HG03558 (cell line): ENCODE measurements around the gene B3GALT5.

Source experiments
- ATAC-seq: cut with Tn5 transposase; IDR thresholded peaks from one replicate; pipeline ENCODE4 v1.9.1; 2021; ENCODE audit warnings: moderate number of reproducible peaks; ENCODE audit not compliant: unreplicated experiment; ENCODE audit errors: extremely low read depth

The B3GALT5 gene

DNA sequence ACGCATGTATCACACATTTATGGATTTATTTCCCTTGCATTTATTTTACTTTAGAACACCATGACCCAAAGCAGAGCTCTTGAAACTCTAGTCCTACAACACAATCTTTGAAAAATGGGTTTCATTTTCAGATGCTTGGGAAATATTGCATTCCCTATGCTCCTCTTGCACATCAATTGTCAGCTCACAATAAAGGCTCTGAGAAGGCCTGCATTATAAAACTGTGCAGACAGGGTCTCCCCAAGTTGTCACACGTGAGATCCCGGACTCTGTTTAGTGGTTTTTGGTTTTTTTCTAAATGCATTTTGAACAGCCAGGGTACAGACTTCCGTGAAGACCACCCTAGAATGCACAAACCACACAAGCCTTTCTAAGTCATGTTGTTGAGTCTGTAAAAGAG, 9.9 kb upstream of the B3GALT5 start:
- no peak for ATAC-seq

DNA sequence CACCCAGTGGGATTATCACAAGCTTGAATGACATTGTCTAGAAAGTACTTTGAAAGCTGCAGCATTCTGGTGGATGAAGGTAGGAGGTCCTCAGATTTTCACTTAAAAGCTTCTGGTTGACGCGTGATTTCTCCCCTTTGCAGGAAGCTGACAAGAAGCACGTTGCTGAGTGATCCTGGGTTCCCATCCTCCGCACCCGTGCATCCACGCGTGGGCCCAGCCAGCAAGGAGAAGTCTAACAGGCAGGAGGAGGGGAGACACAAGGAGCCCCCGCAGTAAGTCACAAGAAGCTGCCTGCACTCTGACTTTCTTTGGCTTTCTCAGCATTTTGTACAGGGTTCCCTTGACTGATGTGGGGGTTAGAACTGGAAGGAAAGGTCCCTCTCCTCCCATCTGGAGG, 7.8 kb upstream of the B3GALT5 start:
- ATAC-seq: no peak

DNA sequence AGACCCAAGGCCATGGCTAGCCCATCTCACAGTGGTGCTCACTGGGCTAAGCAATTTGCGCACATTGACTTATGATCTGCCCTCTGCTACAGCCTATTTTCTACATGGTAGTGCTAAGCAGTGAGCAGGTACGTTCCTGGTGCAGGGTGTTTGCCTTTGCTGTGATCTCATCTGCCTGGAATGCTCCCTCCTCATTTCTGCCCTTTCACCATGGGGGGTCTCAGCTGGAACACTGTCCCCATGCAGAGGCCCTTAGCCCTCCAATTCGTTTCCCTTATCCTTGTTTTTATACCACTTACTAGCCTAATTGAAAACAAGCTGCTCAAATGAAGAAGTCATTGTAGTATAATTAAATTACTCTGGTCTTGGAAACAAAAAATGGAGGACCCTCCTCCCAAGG, 2.0 kb upstream of the B3GALT5 start:
- no peak for ATAC-seq

DNA sequence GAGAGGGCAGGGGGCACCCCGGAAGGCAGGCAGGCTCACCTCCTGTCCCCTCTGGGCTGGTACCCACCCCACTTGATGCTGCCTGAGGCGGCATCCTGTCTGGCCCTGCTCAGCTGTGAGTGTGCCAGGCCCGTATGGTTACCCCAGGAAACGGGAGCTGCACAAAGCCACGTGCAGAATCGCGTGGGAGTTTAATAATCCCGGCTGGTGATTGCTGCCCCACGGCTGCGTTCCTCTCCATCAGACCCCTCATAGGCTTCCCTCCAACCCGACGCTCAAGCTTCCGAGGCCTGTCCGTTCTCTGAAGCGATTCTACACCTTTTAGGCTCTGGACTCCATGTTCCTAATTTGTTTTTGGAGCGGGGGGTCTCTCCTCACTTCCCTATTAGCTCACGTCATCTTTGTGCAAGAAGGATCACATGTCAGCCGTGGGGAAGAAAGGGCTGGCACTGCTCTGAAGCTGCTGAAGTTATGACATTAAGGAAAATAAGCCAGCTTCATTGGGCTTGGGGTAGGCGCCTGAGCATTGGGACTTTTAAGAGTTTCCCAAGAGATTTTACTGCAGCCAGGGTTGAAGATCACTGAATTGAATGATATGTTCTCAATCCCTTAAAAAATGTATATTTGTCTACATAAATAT, 1.1 kb upstream of the B3GALT5 start:
- ATAC-seq: no peak

DNA sequence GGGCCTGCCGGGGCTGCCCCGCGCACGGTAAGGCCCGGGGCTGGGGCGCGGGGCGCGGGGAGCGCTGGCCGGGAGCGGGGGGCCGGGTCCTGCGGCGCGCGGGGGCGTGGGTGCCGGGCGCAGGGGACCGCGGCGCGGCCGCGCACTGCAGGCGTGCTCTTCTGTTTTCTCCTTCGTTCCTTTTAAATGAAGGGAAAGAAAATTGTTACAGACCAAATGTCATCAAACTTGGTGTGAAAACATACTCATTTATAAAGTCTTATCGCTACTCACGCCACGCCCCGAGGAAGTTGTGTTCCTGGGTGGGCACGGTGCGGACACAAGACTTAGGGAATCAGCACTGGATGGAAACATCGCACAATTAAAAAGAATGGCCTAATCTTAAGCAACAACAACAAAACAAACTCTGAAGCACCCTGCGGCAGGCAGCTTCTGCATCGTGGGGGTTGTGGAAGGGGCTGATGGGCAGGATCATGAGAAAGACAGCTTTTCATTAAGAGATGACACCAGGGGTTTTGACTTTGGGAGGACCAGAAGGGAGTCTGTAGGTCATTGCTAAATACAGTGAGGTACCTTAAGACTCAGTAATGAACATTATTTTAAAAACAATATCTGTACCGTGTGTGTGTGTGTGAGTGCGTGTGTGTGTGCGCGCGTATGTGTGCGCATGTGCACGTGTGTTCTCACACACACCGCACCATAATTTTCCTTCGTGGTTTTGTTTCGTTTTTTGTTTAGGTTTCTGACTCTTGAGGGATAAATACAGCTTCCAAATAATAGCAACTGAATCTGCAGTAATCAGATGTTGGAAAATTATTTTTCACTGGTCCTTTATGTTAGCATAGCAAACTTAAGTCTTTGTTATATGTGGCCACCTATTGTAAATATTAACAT, 548 bp downstream of the B3GALT5 start:
- no peak for ATAC-seq

DNA sequence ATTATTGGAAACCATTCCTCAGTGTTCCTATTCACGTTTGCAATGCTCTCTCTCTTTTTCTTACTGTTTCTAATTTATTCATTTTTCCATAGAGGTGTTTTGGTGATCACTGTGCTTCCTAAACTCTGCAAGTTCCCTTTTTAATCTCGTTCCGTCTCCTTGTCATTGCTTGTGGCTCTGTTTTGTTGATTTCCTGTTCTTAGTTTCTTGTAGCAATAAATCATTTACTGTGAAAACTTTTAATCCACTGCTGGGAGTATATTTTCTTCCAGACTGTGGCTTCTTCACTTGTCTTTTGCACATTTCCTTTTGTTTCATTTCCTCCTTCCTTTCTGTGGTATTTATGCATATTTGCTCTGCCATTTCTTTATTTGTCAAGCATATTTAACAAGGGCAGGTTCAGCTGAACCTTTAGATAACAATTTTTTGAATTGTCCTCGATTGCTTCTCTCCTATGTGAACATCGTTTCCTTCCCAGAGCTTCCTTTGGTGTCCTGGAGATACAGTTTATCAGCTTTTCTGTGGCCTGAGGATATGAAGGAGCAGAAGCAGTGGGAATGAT, 3.6 kb downstream of the B3GALT5 start:
- no peak for ATAC-seq

DNA sequence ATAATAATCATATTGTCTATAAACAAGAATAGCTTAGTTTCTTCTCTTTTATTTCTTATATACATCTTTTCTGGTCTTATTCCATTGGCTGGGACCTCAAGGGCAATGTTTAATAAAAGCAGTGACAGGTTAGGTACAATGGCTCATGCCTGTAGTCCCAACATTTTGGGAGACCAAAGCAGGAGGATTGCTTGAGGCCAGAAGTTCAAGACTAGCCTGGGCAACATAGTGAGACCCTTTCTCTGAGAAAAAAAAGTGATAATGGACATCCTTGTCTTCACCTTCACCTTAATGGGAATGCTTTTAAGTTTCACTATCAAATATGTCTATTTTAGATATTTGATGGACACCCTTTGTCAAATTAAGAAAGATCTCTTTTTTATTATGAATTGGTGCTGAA, 8.1 kb downstream of the B3GALT5 start:
- ATAC-seq: no peak

DNA sequence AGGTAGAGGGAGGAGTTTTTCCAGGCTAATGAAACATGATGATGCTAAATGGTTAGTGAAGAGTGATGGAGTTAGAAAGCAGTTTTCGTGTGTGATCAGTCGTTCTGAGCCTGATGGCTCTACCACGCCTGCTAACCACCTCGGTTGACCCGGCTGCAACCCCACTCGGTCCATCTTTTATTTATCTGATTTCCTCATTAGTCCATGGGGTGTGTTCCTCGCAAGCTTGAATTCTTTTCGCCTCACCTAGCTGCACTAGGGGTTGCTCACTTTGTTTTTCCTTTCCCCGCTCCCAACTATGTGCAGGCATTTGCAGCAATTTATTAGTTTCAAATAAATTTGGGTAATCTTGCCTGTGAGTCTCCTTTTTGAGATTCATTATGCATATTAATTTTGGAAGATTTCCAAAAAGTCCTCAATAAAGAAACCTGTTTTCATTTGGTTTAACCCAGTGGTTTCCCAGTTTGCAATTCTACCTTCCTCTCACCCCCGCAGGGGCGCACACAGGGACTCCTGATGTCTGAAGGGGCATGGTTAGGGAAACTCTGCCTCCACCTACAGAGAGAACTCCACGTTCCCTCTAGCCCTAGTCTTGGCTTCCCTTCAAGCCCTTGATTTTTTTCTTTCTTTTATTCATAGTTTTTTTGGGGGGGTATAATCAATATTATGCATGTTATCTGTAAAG, 12.6 kb downstream of the B3GALT5 start:
- ATAC-seq: no peak

DNA sequence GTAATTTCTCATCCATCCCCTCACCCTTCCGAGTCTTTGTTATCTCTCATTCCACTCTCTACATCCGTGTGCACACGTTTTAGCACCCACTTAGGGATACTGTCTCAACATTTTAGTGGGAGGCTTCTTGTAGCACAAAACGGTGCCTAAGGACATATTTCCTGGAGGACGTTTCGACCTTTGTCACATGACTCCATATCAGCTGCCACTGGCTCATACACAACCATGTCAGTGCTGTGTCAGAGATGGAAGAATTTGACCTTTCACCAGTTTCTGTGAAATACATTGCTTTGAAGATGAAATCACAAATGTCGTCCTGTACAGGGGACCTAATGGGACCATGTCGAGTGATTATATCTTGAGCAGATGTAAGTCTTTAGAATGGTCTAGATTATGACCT, 15.6 kb downstream of the B3GALT5 start:
- no peak for ATAC-seq

DNA sequence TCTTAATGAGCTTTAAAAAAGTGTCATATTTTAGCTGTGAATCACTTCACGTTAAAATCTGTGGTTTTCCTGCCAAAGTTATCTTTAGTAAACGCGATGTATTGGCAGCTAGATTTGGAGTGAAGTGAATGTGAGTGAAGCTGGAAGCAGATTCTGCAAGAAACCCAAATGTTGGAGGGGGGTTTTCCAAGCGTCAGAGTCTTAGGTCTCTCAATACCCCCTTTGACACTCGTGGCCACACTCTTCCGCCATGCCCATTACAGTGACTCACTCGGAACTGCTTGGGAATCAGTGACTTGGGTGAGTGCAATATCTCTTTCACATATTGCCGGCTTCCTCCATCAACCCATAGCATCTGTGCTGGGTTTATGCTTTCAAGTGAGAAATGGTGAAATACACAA, 17.5 kb downstream of the B3GALT5 start:
- no peak for ATAC-seq

DNA sequence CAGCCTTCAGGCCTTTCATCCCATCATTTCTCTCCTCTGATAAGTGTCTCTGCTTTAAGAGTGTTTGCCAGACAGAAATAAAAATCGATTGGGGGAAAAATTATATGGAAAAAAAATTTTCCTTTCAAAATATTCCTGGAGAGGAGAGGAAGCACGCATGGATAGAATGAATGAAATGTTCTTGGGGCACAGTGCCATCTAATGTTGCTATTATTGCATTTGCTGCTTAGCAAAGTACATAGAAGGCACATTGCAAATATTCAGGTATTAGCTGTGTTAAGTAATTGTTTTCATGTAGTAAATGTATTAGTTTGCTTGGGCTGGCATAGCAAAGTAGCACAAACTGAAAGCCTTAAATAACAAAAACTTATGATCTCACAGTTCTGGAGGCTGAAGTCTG, 18.1 kb downstream of the B3GALT5 start:
- no peak for ATAC-seq

DNA sequence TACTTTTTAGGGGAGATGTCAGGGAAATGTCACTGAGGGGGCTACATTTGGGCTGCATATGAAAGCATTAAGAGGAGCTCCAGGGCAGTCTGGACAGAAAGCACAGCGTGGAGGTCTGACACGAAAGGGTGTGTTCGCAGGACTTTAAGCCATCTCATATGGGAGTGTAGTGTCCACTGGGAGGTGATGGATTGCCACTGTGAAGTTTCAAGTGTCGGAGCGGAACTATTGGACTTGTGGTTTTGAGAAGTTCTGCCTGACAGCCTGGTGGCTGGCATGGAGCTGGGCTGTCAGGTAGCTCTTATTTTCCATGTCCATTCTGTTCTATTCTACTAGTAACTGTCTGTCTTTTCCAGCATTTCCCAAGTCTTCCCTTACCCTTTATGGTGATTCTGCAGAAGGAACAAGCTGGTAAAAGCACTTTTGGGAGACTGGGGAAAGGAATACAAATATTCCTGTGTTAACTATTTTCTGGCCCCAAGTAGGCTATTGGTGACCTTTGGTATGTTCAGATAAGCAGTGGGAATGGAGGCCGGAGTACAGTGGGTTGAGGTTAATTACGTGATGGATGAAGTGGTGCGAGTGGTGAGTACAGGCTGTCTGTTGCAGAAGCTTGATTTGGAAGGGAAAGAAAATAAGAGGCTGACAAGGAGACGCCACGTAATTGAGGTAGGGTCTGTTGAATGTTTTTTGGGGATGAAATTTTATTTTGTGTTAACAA, 19.3 kb downstream of the B3GALT5 start:
- ATAC-seq: no peak

DNA sequence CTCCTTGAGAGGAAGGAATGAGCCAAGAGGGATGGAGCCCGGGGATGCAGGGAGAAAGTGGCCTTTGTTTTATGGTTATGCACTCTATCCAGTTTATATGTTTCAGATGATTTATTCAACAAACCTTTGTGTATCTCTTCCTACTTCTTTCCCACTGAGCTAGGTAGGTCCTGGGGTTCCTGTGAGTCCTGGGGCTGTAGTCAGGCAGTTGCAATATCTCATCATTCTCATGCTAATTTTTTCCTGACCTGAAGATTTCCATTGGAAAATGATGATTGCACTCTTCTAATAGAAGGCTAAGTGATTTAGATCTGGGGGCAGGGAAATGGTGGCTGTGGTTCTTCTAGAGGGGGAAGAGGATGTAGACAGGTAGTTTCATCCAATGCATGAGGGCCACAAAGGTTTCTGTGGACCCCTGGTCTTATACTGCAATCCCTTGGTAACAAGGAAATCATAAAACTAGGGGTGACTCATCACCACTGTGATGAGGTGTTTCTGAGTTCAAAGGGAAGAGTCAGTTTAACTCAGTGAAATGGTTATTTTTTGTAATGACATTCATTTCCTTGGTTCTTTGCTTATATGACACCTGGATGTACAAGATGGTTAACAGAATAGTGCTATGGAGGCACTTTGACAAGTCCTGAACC, 20.2 kb downstream of the B3GALT5 start:
- ATAC-seq: no peak

DNA sequence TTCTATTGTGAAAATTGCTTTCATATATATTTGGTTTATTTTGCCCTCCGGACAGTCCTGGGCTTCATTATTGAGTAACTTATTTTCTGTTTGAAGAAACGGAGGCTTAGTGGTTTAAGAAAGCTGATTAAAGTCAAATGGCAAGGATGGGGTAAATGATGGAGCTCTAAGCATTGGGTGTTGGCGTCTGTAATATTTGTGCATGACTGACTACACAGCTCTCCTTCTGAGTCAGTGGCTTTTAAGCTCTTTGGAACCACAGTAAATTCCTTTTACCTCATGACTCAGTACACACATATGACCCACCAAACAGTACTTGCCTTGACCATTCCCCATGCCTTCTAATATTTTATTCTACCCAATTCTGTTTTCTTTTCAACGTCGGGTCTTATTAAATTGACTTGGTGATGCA, 21.0 kb downstream of the B3GALT5 start:
- no peak for ATAC-seq

DNA sequence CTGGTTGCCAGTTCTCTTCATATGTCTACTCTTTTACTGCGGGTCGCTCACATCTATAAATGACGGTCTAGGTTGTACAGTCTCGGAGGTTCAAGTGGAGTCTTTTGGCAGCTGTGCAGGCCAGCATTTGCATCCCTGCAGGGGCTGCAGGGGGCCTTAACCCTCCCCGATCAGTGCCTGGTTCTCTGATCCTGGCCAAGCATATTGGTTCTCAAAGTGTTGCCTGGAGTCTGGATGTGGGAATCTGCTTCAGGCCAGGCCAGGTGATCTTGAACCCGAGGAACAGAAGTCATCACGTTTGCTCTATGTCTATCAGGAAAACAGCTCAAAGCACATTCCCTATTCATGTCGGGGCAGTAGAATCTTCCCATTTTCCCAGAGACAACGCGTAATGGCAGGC, 21.8 kb downstream of the B3GALT5 start:
- ATAC-seq: no peak

DNA sequence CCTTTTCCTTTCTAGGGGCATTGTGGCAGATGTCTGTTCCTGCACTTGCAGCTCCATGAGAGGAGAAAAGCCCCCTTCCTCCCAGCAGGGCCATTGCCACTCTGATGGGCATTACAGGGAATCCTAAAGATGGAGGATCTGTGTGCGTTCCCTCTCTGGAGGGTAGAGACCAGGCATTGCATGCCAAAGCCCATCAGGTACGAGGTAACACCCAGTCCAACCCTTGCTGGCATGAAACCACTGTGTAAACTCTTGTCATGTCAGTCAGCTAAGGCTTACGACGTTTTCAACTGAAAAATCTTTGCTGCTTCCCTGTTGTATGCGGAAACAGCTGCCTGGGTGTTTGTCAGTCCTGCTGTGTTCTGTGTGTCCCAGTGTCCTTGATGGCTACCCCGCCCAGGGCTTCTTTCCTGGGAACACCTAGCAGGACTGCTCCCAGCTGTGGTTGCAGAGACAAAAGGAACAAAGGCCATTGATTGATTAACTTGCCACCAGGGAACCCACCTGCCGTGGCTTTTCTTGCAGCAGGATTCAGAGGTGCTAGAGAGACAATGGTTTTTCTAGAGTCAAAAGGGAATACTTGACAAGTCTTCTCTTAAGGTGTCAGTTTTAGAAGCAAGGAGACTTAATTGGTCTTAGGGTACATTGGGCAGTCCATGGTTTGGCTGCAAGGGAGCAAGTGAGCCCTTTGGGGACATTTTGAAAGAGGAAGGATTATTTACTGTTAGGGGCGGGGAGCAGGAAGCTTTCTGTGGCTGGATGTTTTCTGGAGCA, 24.6 kb downstream of the B3GALT5 start:
- no peak for ATAC-seq

DNA sequence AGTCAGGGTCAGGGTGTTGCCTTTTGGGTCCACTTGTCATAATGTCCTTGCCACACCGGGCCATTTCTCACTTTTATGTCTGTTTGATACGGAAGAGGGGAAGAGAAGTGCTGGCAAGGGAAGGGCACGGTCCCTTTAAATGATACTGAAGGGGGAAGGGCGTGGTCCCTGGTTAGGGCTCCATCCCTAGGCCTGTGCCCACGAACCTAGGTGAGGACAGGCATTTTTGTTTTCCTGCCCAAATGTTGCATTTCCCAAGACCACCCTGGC, 25.2 kb downstream of the B3GALT5 start:
- ATAC-seq: no peak

DNA sequence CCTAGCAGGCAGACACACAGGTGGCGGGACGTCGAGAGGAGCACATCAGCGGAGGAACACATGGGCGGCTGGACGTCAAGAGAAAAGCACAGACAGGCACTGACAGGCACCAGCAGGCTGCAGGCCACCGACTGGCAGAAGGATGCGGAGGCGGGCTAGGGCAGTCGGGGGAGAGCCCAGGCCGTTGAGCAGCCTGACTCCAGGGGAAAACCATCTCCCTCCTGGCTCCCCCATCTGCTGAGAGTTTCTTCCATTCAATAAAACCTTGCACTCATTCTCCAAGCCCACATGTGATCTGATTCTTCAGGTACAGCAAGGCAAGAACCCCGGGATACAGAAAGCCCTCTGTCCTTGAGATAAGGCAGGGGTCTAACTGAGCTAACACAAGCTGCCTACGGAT, 25.5 kb downstream of the B3GALT5 start:
- no peak for ATAC-seq

DNA sequence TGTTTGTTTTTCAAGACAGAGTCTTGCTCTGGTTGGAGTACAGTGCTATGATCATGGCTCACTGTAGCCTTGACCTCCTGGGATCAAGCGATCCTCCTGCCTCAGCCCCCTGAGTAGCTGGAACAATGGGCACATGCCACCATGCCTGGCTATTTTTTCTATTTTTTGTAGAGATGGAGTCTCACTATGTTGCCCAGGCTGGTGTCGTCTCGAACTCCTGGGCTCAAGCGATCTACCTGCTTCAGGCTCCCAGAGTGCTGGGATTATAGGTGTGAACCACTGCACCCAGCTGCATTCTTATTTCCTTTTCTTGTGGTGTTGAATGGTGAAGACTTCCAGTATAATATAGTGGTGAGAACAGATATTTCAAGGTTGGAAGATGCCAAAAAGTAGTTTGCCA, 28.0 kb downstream of the B3GALT5 start:
- ATAC-seq: no peak
